HepG2 (cell line): Measurements from ENCODE around the gene ATG2A. TPM values are rescaled to one million over a fixed set of nuclear protein-coding genes. Genes with fewer than 3 reads are reported as not detected.
A peak's percentile ranks its signal among the peaks of the same experiment; 100 is the strongest.

Experiments
- AKAP8 ChIP-seq: sonication (generic); formaldehyde crosslinking; IDR thresholded peaks from 2 replicates; pipeline ENCODE4 v1.5.1; 2020; ENCODE audit warnings: mild to moderate bottlenecking, missing genetic modification reagents
- CEBPZ ChIP-seq: IDR thresholded peaks from 2 replicates; pipeline ENCODE4 v1.6.1; 2012; ENCODE audit warnings: low read length, improper control_type of control experiment
- FOXP1 ChIP-seq, 2 experiments: fragments of 450-650 bp in 1 of 2; IDR thresholded peaks; 2 replicates each; pipeline ENCODE4 v1.6.1; 2017 to 2018; ENCODE audit warnings: antibody characterized with exemption in 1 of 2
- HNF4A ChIP-seq: sonication (generic); formaldehyde crosslinking; IDR thresholded peaks from 2 replicates; pipeline ENCODE4 v1.4.0; 2020; ENCODE audit warnings: missing genetic modification reagents
- IKZF5 ChIP-seq: IDR thresholded peaks from 2 replicates; pipeline ENCODE4 v1.6.1; 2018; ENCODE audit warnings: missing genetic modification reagents, mild to moderate bottlenecking, missing compliant biosample characterization
- IRF9 ChIP-seq: sonication (generic); formaldehyde crosslinking; IDR thresholded peaks from 2 replicates; pipeline ENCODE4 v1.8.0; 2022; ENCODE audit warnings: missing genetic modification reagents, mild to moderate bottlenecking, borderline replicate concordance
- KAT2B ChIP-seq: fragments of 150-350 bp; IDR thresholded peaks from 2 replicates; pipeline ENCODE4 v1.6.1; 2014; ENCODE audit warnings: low read depth, low read length, borderline replicate concordance
- KAT7 ChIP-seq: IDR thresholded peaks from 2 replicates; pipeline ENCODE4 v1.6.1; 2018; ENCODE audit warnings: borderline replicate concordance, missing compliant biosample characterization
- MEIS1 ChIP-seq: sonication (generic); formaldehyde crosslinking; IDR thresholded peaks from 2 replicates; pipeline ENCODE4 v1.9.0; 2021; ENCODE audit warnings: mild to moderate bottlenecking, missing genetic modification reagents, moderate library complexity, borderline replicate concordance
- NFYB ChIP-seq: sonication (generic); formaldehyde crosslinking; IDR thresholded peaks from 2 replicates; pipeline ENCODE4 v1.4.0; 2020; ENCODE audit warnings: missing genetic modification reagents
- POLR2G ChIP-seq: fragments of 200-400 bp; formaldehyde crosslinking; IDR thresholded peaks from 2 replicates; pipeline ENCODE4 v1.6.1; 2018; ENCODE audit warnings: mild to moderate bottlenecking, low read depth, low read length, moderate library complexity
- RFX1 ChIP-seq: fragments of 450-650 bp; IDR thresholded peaks from 2 replicates; pipeline ENCODE4 v1.6.1; 2017
- SRF ChIP-seq: IDR thresholded peaks from 2 replicates; pipeline ENCODE4 v1.6.1; 2011; ENCODE audit warnings: mild to moderate bottlenecking, low read depth, low read length, moderate library complexity
- SSRP1 ChIP-seq: IDR thresholded peaks from 2 replicates; pipeline ENCODE4 v1.6.1; 2016; ENCODE audit warnings: control low read depth
- ZFP36 ChIP-seq: fragments of 150-350 bp; IDR thresholded peaks from 2 replicates; pipeline ENCODE4 v1.6.1; 2018; ENCODE audit warnings: borderline replicate concordance, low read length, low read depth; ENCODE audit not compliant: partially characterized antibody
- ZFP82 ChIP-seq: sonication (generic); formaldehyde crosslinking; IDR thresholded peaks from 2 replicates; pipeline ENCODE4 v1.5.1; 2020; ENCODE audit warnings: mild to moderate bottlenecking, missing genetic modification reagents, borderline replicate concordance
- ZFX ChIP-seq: sonication (generic); formaldehyde crosslinking; IDR thresholded peaks from 2 replicates; pipeline ENCODE4 v1.4.0; 2020; ENCODE audit warnings: mild to moderate bottlenecking, low read depth, missing genetic modification reagents, moderate library complexity
- ZNF331 ChIP-seq: sonication (generic); formaldehyde crosslinking; IDR thresholded peaks from 2 replicates; pipeline ENCODE4 v1.4.0; 2020; ENCODE audit warnings: missing genetic modification reagents
- ZNF354B ChIP-seq: sonication (generic); formaldehyde crosslinking; IDR thresholded peaks from 2 replicates; pipeline ENCODE4 v1.8.0; 2022; ENCODE audit warnings: mild to moderate bottlenecking, missing genetic modification reagents
- ZNF460 ChIP-seq: sonication (generic); formaldehyde crosslinking; IDR thresholded peaks from 2 replicates; pipeline ENCODE4 v1.5.1; 2020; ENCODE audit warnings: missing genetic modification reagents, mild to moderate bottlenecking, borderline replicate concordance
- ZNF616 ChIP-seq: sonication (generic); formaldehyde crosslinking; IDR thresholded peaks from 2 replicates; pipeline ENCODE4 v1.5.0; 2020; ENCODE audit warnings: low read depth, mild to moderate bottlenecking, missing genetic modification reagents
- ZNF713 ChIP-seq: sonication (generic); formaldehyde crosslinking; IDR thresholded peaks from 2 replicates; pipeline ENCODE4 v1.4.0; 2020; ENCODE audit warnings: mild to moderate bottlenecking, missing genetic modification reagents
- ZNF780A ChIP-seq: sonication (generic); formaldehyde crosslinking; IDR thresholded peaks from 2 replicates; pipeline ENCODE4 v1.8.0; 2022; ENCODE audit warnings: mild to moderate bottlenecking, missing genetic modification reagents, moderate library complexity
- ZNF790 ChIP-seq: sonication (generic); formaldehyde crosslinking; IDR thresholded peaks from 2 replicates; pipeline ENCODE4 v1.8.0; 2022; ENCODE audit warnings: missing genetic modification reagents, mild to moderate bottlenecking, borderline replicate concordance
- ZNF816 ChIP-seq: sonication (generic); formaldehyde crosslinking; IDR thresholded peaks from 2 replicates; pipeline ENCODE4 v1.8.0; 2022; ENCODE audit warnings: missing genetic modification reagents, mild to moderate bottlenecking, borderline replicate concordance
- polyA plus RNA-seq, 8 experiments: library from polyadenylated mRNA; depleted of rRNA in 3 of 8; stranded (reverse) in 7 of 8; unstranded in 1 of 8; fragments of >200 nt; fragmentation: Illumina TruSeq in 4 of 8; extraction: Trizol in 4 of 8; gene quantifications; 2 replicates each; pipeline versions ENCODE4 v1.2.1 to v1.2.3, GENCODE V29; 2011 to 2016; ENCODE audit warnings: low read depth in 4 of 8, missing spikeins in 1 of 8, mixed read lengths in 1 of 8; ENCODE audit not compliant: insufficient read depth in 1 of 8
- total RNA-seq, 5 experiments: library from RNA; depleted of rRNA; stranded (reverse); fragments of >200 nt; fragmentation: Illumina TruSeq; extraction: Trizol; gene quantifications; 2 replicates each; pipeline ENCODE4 v1.2.3, GENCODE V29; 2016; ENCODE audit warnings: low read depth in 1 of 5

ATG2A gene
- total and polyA plus RNA-seq, 2 of the 13 experiments (the other 11 are each of a cell fraction or from before 2014, with no cell fraction given) = 6.7 to 8.0 TPM

- TF ChIP-seq MEIS1 = peak; percentile 86
- no peak; the same call in 1 of the 2 replicates for TF ChIP-seq NFYB (CRISPR knock-in tag)
- peak; percentile 97 for TF ChIP-seq HNF4A (CRISPR knock-in tag)
- TF ChIP-seq AKAP8 (CRISPR knock-in tag) = 0 out of 2 replicates have a peak, but pooled peaks have one; percentile 72
- TF ChIP-seq ZNF816 (CRISPR knock-in tag) = peak; percentile 98
- TF ChIP-seq ZFP36 = no peak
- TF ChIP-seq CEBPZ = no peak
- no peak for TF ChIP-seq ZNF780A (CRISPR knock-in tag)
- TF ChIP-seq FOXP1 (IDR thresholded peaks at IDR 0.05) = no peak
- TF ChIP-seq FOXP1 (CRISPR knock-in tag; IDR thresholded peaks at IDR 0.05) = peak; percentile 41
- TF ChIP-seq SRF = no peak
- 0 out of 2 replicates have a peak, but pooled peaks have one; percentile 28 for TF ChIP-seq KAT7 (CRISPR knock-in tag)
- TF ChIP-seq ZNF460 (CRISPR knock-in tag) = no peak; the same call in 1 of the 2 replicates
- TF ChIP-seq POLR2G = peak; percentile 97
- no peak for TF ChIP-seq ZFP82 (CRISPR knock-in tag)
- peak; percentile 76; the same call in 1 of the 2 replicates for TF ChIP-seq IKZF5 (CRISPR knock-in tag)
- TF ChIP-seq SSRP1 (CRISPR knock-in tag) = no peak
- no peak for TF ChIP-seq ZNF354B (CRISPR knock-in tag)
- TF ChIP-seq IRF9 (CRISPR knock-in tag) = no peak
- no peak for TF ChIP-seq RFX1
- TF ChIP-seq ZFX (CRISPR knock-in tag) = peak; percentile 96
- TF ChIP-seq ZNF331 = peak; percentile 65; the same call in 1 of the 2 replicates
- peak; percentile 62; the same call in 1 of the 2 replicates for TF ChIP-seq ZNF616 (CRISPR knock-in tag)
- TF ChIP-seq ZNF713 (CRISPR knock-in tag) = 0 out of 2 replicates have a peak, but pooled peaks have one; percentile 70
- TF ChIP-seq ZNF790 (CRISPR knock-in tag) = peak; percentile 57
- TF ChIP-seq KAT2B = no peak
Measured at GRCh38 chr11:64893194-64894069, 23.6 kb downstream of the ATG2A start (continued).
